ENCODE results near the gene SNX19.

SNX19 gene

DNA sequence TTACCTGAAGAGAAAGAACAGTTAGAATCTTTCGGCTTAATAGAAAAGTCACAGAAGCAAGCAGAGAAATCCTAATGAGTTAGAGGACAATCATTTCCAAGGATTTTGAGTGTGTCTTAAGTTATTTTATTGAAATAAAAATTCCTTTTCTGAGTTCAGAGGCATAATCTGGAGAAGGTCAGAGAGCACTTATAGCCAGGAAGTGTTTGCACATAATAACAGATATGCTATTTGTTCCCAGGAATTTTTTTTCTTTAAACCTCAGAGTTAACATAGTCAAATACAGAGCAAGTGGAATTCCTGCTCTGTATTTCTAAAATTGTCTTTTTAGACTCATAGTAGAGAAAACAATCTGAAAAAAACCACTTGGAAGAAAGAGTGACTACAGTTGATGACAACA, 74.3 kb downstream of the SNX19 start:
- ATAC-seq = no peak
- TF ChIP-seq CSDC2 (CRISPR knock-in tag; IDR thresholded peaks at IDR 0.05) (no peak), ARNTL (CRISPR knock-in tag; IDR thresholded peaks at IDR 0.05; ENCODE audit: borderline replicate concordance, low read depth) (no peak)

DNA sequence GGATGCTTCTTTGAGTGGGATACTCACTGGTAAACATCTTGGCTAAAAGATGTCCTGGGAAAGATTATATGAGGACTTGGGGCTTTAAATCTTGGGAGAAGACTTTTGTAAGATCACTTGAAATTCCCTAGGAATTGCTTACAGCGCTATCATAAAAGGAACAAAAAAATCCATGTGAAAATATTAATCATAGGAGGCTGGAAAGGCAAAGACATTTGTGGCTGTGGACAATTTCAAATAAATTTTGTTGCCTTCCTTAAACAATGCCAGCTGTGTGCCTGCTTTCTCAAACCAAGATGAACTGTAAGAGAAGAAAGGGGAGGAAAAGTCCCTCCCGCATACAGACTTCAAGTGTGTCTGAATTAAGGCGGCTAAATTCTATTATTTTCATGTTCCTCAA, 75.6 kb downstream of the SNX19 start:
- TF ChIP-seq ZC3H10 (CRISPR knock-in tag; IDR thresholded peaks at IDR 0.05) (no peak), ESRRG (CRISPR knock-in tag; IDR thresholded peaks at IDR 0.05) (no peak), ZFP30 (CRISPR knock-in tag; IDR thresholded peaks at IDR 0.05) (no peak), ZNF565 (CRISPR knock-in tag; conservative IDR thresholded peaks at IDR 0.05; ENCODE audit: low read depth) (no peak), CSDC2 (CRISPR knock-in tag; IDR thresholded peaks at IDR 0.05) (no peak), ARNTL (CRISPR knock-in tag; IDR thresholded peaks at IDR 0.05; ENCODE audit: borderline replicate concordance, low read depth) (no peak)
- ATAC-seq = peak; percentile 62

DNA sequence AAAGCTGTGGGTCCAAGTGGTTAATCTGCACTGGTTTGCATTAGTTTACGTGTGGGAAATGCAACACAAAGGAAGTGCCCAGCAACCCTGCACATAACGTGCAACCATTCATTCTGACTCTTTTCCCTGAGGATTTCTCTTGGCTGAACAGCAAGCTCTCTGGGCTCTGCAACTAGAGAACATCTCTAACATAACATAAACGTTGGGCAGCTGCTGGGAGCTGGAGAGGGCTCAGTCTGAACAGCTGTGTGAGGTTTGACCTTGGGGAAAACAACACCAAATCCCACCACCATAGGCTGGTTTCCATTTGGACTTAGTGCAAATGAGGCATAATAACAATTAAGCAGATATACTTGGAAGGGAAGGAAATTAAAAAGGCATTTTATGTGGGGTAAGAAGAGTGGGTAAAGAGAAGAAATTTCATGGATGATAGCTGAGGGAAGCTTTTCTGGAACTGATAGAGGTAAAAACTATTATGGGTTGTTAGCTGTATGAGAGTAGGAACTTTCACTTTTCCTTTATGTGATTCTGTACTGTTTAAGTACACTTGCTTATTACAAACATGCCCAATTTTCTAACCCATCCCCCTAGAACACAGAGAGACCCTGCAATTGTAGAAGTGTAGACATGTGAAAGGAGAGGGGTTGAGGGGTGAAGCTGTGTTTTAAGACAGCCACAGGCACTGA, 76.2 kb downstream of the SNX19 start:
- TF ChIP-seq, protein P1, sequence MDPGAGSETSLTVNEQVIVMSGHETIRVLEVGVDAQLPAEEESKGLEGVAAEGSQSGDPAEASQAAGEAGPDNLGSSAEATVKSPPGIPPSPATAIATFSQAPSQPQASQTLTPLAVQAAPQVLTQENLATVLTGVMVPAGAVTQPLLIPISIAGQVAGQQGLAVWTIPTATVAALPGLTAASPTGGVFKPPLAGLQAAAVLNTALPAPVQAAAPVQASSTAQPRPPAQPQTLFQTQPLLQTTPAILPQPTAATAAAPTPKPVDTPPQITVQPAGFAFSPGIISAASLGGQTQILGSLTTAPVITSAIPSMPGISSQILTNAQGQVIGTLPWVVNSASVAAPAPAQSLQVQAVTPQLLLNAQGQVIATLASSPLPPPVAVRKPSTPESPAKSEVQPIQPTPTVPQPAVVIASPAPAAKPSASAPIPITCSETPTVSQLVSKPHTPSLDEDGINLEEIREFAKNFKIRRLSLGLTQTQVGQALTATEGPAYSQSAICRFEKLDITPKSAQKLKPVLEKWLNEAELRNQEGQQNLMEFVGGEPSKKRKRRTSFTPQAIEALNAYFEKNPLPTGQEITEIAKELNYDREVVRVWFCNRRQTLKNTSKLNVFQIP (CRISPR knock-in tag; IDR thresholded peaks at IDR 0.05; ENCODE audit: borderline replicate concordance, low read depth) = no peak
- TF ChIP-seq ESRRG (CRISPR knock-in tag; IDR thresholded peaks at IDR 0.05) = no peak
- no peak for TF ChIP-seq OSR1 (CRISPR knock-in tag; IDR thresholded peaks at IDR 0.05)
- TF ChIP-seq PPARA (CRISPR knock-in tag; IDR thresholded peaks at IDR 0.05; ENCODE audit: borderline replicate concordance) = no peak
- TF ChIP-seq ZFP3 (CRISPR knock-in tag; IDR thresholded peaks at IDR 0.05) = no peak
- no peak for TF ChIP-seq BACH2 (CRISPR knock-in tag; IDR thresholded peaks at IDR 0.05; ENCODE audit: borderline replicate concordance)
- no peak for TF ChIP-seq ZNF565 (CRISPR knock-in tag; conservative IDR thresholded peaks at IDR 0.05; ENCODE audit: low read depth)
- no peak for TF ChIP-seq SNAI2 (CRISPR knock-in tag; IDR thresholded peaks at IDR 0.05)
- TF ChIP-seq, protein P2, sequence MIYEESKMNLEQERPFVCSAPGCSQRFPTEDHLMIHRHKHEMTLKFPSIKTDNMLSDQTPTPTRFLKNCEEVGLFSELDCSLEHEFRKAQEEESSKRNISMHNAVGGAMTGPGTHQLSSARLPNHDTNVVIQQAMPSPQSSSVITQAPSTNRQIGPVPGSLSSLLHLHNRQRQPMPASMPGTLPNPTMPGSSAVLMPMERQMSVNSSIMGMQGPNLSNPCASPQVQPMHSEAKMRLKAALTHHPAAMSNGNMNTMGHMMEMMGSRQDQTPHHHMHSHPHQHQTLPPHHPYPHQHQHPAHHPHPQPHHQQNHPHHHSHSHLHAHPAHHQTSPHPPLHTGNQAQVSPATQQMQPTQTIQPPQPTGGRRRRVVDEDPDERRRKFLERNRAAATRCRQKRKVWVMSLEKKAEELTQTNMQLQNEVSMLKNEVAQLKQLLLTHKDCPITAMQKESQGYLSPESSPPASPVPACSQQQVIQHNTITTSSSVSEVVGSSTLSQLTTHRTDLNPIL (CRISPR knock-in tag; IDR thresholded peaks at IDR 0.05; ENCODE audit: low read depth) = no peak
- TF ChIP-seq, protein P3, sequence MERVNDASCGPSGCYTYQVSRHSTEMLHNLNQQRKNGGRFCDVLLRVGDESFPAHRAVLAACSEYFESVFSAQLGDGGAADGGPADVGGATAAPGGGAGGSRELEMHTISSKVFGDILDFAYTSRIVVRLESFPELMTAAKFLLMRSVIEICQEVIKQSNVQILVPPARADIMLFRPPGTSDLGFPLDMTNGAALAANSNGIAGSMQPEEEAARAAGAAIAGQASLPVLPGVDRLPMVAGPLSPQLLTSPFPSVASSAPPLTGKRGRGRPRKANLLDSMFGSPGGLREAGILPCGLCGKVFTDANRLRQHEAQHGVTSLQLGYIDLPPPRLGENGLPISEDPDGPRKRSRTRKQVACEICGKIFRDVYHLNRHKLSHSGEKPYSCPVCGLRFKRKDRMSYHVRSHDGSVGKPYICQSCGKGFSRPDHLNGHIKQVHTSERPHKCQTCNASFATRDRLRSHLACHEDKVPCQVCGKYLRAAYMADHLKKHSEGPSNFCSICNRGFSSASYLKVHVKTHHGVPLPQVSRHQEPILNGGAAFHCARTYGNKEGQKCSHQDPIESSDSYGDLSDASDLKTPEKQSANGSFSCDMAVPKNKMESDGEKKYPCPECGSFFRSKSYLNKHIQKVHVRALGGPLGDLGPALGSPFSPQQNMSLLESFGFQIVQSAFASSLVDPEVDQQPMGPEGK (CRISPR knock-in tag; IDR thresholded peaks at IDR 0.05; ENCODE audit: borderline replicate concordance) = no peak
- TF ChIP-seq ARNTL (CRISPR knock-in tag; IDR thresholded peaks at IDR 0.05; ENCODE audit: borderline replicate concordance, low read depth) = no peak
- TF ChIP-seq, protein P4, sequence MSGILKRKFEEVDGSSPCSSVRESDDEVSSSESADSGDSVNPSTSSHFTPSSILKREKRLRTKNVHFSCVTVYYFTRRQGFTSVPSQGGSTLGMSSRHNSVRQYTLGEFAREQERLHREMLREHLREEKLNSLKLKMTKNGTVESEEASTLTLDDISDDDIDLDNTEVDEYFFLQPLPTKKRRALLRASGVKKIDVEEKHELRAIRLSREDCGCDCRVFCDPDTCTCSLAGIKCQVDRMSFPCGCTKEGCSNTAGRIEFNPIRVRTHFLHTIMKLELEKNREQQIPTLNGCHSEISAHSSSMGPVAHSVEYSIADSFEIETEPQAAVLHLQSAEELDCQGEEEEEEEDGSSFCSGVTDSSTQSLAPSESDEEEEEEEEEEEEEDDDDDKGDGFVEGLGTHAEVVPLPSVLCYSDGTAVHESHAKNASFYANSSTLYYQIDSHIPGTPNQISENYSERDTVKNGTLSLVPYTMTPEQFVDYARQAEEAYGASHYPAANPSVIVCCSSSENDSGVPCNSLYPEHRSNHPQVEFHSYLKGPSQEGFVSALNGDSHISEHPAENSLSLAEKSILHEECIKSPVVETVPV (CRISPR knock-in tag; IDR thresholded peaks at IDR 0.05) = no peak
- no peak for TF ChIP-seq ZFP30 (CRISPR knock-in tag; IDR thresholded peaks at IDR 0.05)
- TF ChIP-seq ZNF70 (CRISPR knock-in tag; IDR thresholded peaks at IDR 0.05) = no peak
- TF ChIP-seq ISL1 (CRISPR knock-in tag; IDR thresholded peaks at IDR 0.05) = no peak
- TF ChIP-seq, protein P5, sequence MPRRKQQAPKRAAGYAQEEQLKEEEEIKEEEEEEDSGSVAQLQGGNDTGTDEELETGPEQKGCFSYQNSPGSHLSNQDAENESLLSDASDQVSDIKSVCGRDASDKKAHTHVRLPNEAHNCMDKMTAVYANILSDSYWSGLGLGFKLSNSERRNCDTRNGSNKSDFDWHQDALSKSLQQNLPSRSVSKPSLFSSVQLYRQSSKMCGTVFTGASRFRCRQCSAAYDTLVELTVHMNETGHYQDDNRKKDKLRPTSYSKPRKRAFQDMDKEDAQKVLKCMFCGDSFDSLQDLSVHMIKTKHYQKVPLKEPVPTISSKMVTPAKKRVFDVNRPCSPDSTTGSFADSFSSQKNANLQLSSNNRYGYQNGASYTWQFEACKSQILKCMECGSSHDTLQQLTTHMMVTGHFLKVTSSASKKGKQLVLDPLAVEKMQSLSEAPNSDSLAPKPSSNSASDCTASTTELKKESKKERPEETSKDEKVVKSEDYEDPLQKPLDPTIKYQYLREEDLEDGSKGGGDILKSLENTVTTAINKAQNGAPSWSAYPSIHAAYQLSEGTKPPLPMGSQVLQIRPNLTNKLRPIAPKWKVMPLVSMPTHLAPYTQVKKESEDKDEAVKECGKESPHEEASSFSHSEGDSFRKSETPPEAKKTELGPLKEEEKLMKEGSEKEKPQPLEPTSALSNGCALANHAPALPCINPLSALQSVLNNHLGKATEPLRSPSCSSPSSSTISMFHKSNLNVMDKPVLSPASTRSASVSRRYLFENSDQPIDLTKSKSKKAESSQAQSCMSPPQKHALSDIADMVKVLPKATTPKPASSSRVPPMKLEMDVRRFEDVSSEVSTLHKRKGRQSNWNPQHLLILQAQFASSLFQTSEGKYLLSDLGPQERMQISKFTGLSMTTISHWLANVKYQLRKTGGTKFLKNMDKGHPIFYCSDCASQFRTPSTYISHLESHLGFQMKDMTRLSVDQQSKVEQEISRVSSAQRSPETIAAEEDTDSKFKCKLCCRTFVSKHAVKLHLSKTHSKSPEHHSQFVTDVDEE (CRISPR knock-in tag; IDR thresholded peaks at IDR 0.05) = no peak
- ATAC-seq = peak; percentile 45

DNA sequence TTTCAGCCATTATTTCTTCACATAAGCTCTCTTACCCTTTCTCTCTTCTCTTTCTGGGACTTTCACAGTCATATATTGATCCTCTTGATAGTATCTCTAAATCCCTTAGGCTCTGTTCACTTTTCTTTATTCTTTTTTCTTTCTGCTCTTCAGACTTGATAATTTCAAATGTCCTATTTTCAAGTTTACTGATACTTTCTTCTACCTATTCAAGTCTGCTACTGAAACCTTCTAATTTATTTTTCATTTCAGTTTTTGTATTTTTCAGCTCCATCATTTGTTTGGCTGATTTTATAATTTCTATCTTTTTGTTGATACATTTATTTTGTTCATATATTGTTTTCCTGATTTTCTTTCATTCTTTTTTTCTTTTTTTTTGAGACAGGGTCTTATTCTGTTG, 79.1 kb downstream of the SNX19 start:
- TF ChIP-seq ZNF8 (CRISPR knock-in tag; IDR thresholded peaks at IDR 0.05) = no peak
- TF ChIP-seq ZFP30 (CRISPR knock-in tag; IDR thresholded peaks at IDR 0.05) = peak; percentile 93
- TF ChIP-seq, protein P3 (CRISPR knock-in tag; IDR thresholded peaks at IDR 0.05; ENCODE audit: borderline replicate concordance) = no peak
- ATAC-seq = no peak

Data from SK-N-SH treated with all-trans-retinoic acid at 6 μM for 48 hours (cell line).